HG02798 (cell line): ENCODE data around the gene TAF4.

ENCODE experiments used
- ATAC-seq: cut with Tn5 transposase; IDR thresholded peaks from one replicate; pipeline ENCODE4 v1.9.1; 2021; ENCODE audit warnings: mild to moderate bottlenecking; ENCODE audit not compliant: unreplicated experiment, poor library complexity

The TAF4 gene

DNA sequence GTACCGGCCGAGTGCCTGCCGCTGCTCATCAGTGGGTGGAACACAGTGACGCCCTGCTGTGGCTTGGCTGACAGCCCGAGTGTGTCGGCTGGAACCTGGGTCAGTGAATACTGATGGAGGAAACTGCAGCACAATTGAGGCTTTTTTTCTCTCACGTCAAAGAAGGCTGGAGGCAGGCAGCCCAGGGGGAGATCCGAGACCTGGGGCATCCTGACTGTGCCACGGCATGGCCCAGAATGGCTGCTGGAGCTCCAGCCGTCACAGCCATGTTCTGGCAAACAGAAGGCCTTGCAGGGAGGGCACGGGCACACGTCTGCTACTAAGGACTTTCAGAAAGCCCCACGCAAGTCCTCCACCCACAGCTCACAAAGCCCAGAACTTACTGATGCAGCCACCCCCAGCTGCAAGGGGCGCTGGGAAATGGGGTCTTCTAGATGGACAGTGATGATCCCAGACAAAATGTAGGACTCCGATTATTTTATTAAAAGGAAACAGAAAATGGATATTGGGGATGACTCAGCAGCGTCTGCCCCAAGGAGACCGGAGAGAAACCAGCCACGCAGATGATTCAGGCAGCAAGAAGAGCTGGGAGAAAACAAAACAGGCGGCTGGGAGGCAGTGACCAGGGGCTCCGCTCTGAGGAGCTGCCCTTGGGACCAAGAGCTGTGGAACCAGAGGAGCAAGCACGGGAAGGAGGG lies 140.0 kb downstream of the TAF4 start:
- no peak for ATAC-seq

DNA sequence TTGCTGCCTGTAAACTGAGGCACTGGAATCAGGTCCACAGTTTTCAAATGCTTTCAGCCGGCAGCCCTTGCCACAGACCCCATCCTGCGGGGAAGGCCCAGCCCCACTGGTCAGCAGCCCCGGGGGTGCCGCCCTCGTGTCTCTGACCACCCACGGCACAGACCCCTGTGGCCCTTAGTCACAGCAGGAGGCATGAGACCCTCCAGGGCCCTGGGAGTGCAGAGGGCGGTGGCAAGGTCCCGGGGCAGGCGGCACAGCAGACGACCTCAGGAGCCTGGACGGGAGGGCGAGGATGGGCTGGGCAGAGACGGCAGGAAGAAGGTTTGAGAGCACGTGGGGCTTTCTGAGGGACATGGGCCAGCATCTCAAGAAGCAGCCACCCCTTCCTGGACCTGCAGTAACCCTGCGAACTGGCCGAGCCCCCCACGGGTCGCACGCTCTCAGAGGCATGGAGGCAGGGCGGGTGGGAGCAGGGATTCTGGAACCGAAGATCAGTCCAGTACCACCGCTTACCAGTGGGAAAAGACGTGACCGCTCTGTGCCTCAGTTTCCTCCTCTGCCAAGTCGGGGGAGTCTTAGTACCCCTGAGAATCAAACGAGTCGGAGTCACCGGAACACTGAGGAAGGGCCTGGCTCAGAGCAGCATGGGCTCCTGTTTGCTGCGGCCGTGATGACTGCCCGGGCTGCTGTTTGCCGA lies 140.7 kb downstream of the TAF4 start:
- no peak for ATAC-seq
